Vagina (tissue), 2 donors: ENCODE data around the gene SPATA45. TPM values are rescaled to one million over a fixed set of nuclear protein-coding genes. Genes with fewer than 3 reads are reported as not detected.

ENCODE experiments used
- DNase-seq, 2 donors: peaks; one replicate each; pipeline ENCODE4 v3.0.0-alpha.2; 2017; ENCODE audit errors: extremely low spot score in 2 of 2
- H3K27ac ChIP-seq: fragments of 200-600 bp; sonication (generic); one replicate; pipeline ENCODE4 v1.5.1; 2019
- H3K27me3 ChIP-seq: fragments of 200-600 bp; sonication (generic); one replicate; pipeline ENCODE4 v1.5.1; 2019
- H3K36me3 ChIP-seq, 2 donors: fragments of 200-600 bp; sonication (generic); one replicate each; pipeline ENCODE4 v1.5.1; 2017 to 2019
- H3K4me1 ChIP-seq: fragments of 200-600 bp; sonication (generic); one replicate; pipeline ENCODE4 v1.5.1; 2019
- H3K4me3 ChIP-seq, 2 donors: fragments of 200-600 bp; sonication (generic); 1 replicate in 1 of 2; 2 replicates in 1 of 2; pipeline ENCODE4 v1.5.1; 2016 to 2019
- H3K9me3 ChIP-seq: fragments of 200-600 bp; sonication (generic); one replicate; pipeline ENCODE4 v1.5.1; 2019
- POLR2A ChIP-seq, 2 donors: fragments of 450-650 bp; IDR thresholded peaks; one replicate each; pipeline ENCODE4 v1.6.1; 2017; ENCODE audit warnings: antibody characterized with exemption in 2 of 2, mild to moderate bottlenecking in 2 of 2, moderate library complexity in 2 of 2
- POLR2AphosphoS5 ChIP-seq, 2 donors: sonication (generic); formaldehyde crosslinking; IDR thresholded peaks; one replicate each; pipeline ENCODE4 v1.9.0; 2017; ENCODE audit warnings: antibody characterized with exemption in 2 of 2, mild to moderate bottlenecking in 2 of 2, low read depth in 1 of 2; ENCODE audit not compliant: insufficient read depth in 1 of 2
- intact Hi-C: fragments of 100-400 bp; cut with DNase I; formaldehyde crosslinking; loops from one replicate; pipeline ENCODE4 v1.15.1; 2023
- total RNA-seq: library from RNA; depleted of rRNA; stranded (reverse); fragments of >200 nt; gene quantifications from one replicate; pipeline ENCODE4 v1.2.3, GENCODE V29; 2016
- TF ChIP-seq, protein P1 (sequence below), 3 experiments: fragments of 450-650 bp in 2 of 3; fragments of 200-600 bp in 1 of 3; sonication (generic) in 1 of 3; IDR thresholded peaks; one replicate each; pipeline ENCODE4 v1.5.1; 2017 to 2019; ENCODE audit warnings: antibody characterized with exemption in 3 of 3, mild to moderate bottlenecking in 2 of 3, moderate library complexity in 2 of 3

SPATA45 gene
- total RNA-seq, 1 donor from 2014 or later, result not detected

- intact Hi-C loops, result no loop called here
- TF ChIP-seq, protein P1, sequence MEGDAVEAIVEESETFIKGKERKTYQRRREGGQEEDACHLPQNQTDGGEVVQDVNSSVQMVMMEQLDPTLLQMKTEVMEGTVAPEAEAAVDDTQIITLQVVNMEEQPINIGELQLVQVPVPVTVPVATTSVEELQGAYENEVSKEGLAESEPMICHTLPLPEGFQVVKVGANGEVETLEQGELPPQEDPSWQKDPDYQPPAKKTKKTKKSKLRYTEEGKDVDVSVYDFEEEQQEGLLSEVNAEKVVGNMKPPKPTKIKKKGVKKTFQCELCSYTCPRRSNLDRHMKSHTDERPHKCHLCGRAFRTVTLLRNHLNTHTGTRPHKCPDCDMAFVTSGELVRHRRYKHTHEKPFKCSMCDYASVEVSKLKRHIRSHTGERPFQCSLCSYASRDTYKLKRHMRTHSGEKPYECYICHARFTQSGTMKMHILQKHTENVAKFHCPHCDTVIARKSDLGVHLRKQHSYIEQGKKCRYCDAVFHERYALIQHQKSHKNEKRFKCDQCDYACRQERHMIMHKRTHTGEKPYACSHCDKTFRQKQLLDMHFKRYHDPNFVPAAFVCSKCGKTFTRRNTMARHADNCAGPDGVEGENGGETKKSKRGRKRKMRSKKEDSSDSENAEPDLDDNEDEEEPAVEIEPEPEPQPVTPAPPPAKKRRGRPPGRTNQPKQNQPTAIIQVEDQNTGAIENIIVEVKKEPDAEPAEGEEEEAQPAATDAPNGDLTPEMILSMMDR (IDR thresholded peaks at IDR 0.05), result no peak
- no peak for TF ChIP-seq POLR2AphosphoS5 (IDR thresholded peaks at IDR 0.05; ENCODE audit: insufficient read depth in 1 of 2, low read depth in 1 of 2)
- no peak for TF ChIP-seq POLR2A (IDR thresholded peaks at IDR 0.05)
- no peak for DNase-seq
- Histone ChIP-seq H3K4me3 (no peak overlapping the region), H3K27me3 (no peaks in the 10 kb centered on the region), H3K4me1 (no peaks in the 10 kb centered on the region), H3K9me3 (no peaks in the 10 kb centered on the region), H3K27ac (no peak overlapping the region), H3K36me3 (no peaks in the 10 kb centered on the region)
Measured at GRCh38 chr1:212814537-212815334, 32.7 kb downstream of the SPATA45 start.

GRCh38 chr1:212805767-212806166 is 41.7 kb downstream of the SPATA45 start:
- Histone ChIP-seq H3K4me1 (no peaks in the 10 kb centered on the region), H3K27ac (no peak overlapping the region), H3K9me3 (no peaks in the 10 kb centered on the region), H3K4me3 (no peak overlapping the region), H3K36me3 (peaks cover 0 to 15% of the 10 kb centered on the region in 2 donors), H3K27me3 (no peaks in the 10 kb centered on the region)
- TF ChIP-seq POLR2AphosphoS5 (IDR thresholded peaks at IDR 0.05; ENCODE audit: insufficient read depth in 1 of 2, low read depth in 1 of 2) (no peak), POLR2A (IDR thresholded peaks at IDR 0.05) (no peak)
- TF ChIP-seq, protein P1 (IDR thresholded peaks at IDR 0.05), result no peak
- intact Hi-C loops, result no loop called here
- DNase-seq, result no peak

GRCh38 chr1:212797681-212798080 is 49.8 kb downstream of the SPATA45 start:
- no peak for DNase-seq
- TF ChIP-seq, protein P1 (IDR thresholded peaks at IDR 0.05), result no peak
- TF ChIP-seq POLR2AphosphoS5 (IDR thresholded peaks at IDR 0.05; ENCODE audit: insufficient read depth in 1 of 2, low read depth in 1 of 2), result no peak
- TF ChIP-seq POLR2A (IDR thresholded peaks at IDR 0.05), result no peak
- Histone ChIP-seq H3K9me3 (no peaks in the 10 kb centered on the region), H3K27ac (no peak overlapping the region), H3K4me1 (peaks cover 8% of the 10 kb centered on the region), H3K27me3 (no peaks in the 10 kb centered on the region), H3K4me3 (no peak overlapping the region), H3K36me3 (peaks cover 0 to 15% of the 10 kb centered on the region in 2 donors)
- intact Hi-C loops, result no loop called here

DNA sequence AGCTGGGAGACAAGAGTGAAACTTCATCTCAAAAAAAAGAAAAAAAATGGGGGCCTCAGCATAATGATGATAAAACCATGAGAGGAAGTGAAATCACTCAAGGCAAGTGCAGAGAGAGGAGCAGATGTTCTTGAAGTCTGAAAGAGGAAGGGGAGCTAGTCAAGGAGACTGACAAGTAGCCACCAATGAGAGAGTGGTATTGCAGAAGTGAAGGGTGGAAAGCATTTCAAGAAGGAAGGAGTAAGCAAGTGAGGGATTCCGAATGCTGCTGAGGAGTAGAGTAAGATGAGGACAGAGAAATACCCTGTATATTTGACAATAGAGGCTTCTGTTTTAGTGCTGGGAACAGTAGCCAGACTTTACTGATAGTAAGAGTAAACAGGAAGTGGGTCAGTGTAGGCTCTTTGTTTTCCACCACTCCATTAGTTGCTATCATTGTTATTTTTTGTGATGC is 52.9 kb downstream of the SPATA45 start:
- H3K27me3 ChIP-seq, result no peaks in the 10 kb centered on the region
- DNase-seq, result no peak
- H3K4me1 ChIP-seq, result peaks cover 26% of the 10 kb centered on the region
- TF ChIP-seq, protein P1 (IDR thresholded peaks at IDR 0.05), result no peak
- TF ChIP-seq POLR2A (IDR thresholded peaks at IDR 0.05), result no peak
- TF ChIP-seq POLR2AphosphoS5 (IDR thresholded peaks at IDR 0.05; ENCODE audit: insufficient read depth in 1 of 2, low read depth in 1 of 2), result no peak
- no peaks in the 10 kb centered on the region for H3K36me3 ChIP-seq
- no peaks in the 10 kb centered on the region for H3K9me3 ChIP-seq
- intact Hi-C loops, result no loop called here
- no peak overlapping the region for H3K27ac ChIP-seq
- H3K4me3 ChIP-seq, result no peak overlapping the region

DNA sequence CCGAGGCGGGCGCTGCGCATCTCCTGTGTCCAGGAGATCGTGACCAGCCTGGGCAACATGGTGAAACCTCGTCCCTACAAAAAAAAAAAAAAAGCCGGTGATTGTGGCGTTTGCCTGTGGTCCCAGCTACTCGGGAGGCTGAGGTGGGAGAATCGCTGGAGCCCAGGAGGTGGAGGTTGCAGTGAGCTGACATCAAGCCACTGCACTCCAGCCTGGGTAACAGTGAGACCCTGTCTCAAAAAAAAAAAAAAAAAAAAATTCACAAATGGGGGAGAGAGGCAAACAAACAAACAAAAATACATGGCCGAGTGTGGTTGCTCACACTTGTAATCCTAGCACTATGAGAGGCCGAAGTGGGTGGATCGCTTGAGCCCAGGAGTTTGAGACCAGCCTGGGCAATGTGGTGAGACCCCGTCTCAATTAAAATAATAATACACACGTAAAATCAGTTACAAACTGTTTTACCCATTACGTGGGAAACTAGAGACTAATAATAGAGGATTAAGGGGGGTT is 55.0 kb downstream of the SPATA45 start:
- no peaks in the 10 kb centered on the region for H3K9me3 ChIP-seq
- peaks cover 35% of the 10 kb centered on the region for H3K4me1 ChIP-seq
- H3K27me3 ChIP-seq, result no peaks in the 10 kb centered on the region
- intact Hi-C loops, result no loop called here
- peak overlapping the region; percentile 97 for H3K27ac ChIP-seq
- no peaks in the 10 kb centered on the region for H3K36me3 ChIP-seq
- TF ChIP-seq POLR2A (IDR thresholded peaks at IDR 0.05), result no peak
- no peak for TF ChIP-seq POLR2AphosphoS5 (IDR thresholded peaks at IDR 0.05; ENCODE audit: insufficient read depth in 1 of 2, low read depth in 1 of 2)
- TF ChIP-seq, protein P1 (IDR thresholded peaks at IDR 0.05), result no peak
- H3K4me3 ChIP-seq, result peak overlapping the region; percentile 88 to 98
- DNase-seq, result no peak
